Activated CD4-positive, CD25-positive, alpha-beta regulatory T cell treated with anti-CD3 and anti-CD28 coated beads, Interleukin-2, amount 50 U/mL, for 16 hours (primary cell): ENCODE data around the gene EEF1A2.

ENCODE experiments used
- DNase-seq: peaks from one replicate; pipeline ENCODE4 v3.0.0-alpha.2; 2020; ENCODE audit warnings: low read depth, low spot score

The EEF1A2 gene

DNA sequence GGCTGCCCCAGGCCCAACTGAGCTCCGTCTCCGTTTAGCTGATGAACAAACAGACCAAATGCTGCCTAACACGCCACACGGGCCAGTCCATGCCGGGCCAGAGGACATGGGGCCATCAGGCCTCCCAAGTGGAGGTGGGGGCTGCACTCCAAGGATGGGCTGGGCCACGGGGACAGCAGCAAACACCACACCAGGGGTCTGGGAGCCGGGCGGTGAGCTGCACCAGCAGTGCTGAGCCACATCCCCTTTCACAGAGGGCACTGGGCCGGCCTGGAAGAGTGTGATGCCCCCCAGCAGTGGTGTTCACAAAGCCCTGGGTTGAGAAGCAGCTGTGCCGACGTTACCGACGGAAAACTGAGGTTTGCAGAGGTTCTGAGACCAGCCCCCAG, 29.2 kb downstream of the EEF1A2 start:
- no peak for DNase-seq

DNA sequence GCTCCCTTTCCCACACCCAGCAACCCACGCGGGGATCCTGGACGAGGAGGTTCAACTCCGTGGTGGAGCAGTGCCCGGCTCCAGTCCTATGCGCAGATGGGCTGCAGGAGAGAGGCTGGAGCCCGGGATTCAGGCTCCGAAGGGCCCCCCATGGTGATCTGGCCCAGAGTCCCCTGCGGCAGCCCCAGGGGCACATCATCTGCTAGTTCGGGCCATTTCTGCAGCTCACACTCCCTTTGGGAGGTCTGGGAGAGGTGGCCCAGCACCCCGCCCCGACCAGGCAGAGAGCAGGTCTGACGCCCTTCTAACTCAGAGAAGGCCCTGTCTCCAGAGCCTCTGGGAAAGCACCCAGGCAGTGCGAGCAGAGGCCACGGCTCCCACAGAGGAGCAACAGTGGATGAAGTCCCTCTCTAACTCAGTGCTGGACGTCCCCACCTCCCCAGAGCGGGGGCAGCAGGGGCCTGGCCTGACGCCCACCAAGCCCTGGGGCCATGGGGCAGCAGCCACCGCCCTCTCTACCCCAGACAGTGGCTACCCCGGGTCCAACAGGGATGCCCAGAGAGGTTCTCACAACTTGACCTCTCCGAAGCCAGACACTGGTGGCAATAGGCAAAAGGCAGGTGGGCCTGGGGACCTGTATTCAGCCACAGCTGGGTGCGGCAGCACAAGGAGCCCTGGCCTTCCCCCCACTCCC, 29.7 kb downstream of the EEF1A2 start:
- no peak for DNase-seq

DNA sequence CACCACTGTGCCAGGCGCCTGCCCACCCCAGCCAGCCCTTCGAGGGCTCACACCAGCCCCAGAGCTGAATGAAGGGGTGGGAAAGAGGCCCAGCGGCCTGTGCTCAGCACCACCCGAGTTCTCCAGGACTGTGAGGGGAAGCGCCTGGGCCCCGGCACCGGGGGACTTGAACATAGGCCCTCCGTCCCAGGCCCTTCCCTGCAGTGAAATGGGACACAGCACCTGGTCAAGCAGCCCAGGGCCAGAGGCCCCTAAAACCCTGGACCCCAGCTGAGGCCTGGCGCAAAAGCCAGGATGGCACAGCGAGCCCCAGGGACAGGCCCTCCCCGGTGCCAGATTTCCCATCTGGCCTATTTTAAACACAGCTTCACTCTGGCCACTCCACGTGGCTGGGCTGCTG, 30.5 kb downstream of the EEF1A2 start:
- DNase-seq = no peak

DNA sequence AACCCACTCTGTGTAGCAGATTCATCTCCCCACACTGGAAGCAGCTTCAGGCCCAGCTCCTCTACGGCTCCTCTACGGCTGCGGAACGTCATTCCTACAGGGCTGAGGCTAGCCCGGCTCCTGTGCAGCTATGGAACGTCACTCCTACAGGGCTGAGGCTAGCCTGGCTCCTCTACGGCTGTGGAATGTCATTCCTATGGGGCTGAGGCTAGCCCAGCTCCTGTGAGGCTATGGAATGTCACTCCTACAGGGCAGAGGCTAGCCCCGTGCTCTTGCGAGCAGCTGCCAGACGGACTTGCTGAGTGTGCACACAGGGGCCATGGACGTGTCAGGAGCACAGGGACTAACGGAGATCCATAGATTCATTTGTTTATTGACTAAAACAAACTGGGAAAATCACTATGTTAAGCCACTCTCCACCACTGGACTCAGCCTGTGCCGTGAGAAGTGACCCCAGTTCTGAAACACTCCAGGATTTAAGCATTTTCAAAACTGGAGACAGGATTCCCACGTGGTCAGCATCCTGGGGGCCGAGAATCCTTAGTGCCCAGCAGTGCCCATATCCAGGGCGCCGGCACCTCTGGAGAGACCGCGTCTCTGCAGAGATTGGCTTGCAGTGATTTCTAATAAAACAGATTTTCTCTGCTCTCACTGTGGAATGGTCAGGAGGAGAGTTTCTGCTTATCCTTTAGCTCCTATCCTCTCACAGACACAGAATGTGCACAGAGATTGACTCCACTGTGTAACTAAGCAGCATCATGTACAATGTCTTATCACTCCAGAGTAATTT, 31.4 kb downstream of the EEF1A2 start:
- no peak for DNase-seq

DNA sequence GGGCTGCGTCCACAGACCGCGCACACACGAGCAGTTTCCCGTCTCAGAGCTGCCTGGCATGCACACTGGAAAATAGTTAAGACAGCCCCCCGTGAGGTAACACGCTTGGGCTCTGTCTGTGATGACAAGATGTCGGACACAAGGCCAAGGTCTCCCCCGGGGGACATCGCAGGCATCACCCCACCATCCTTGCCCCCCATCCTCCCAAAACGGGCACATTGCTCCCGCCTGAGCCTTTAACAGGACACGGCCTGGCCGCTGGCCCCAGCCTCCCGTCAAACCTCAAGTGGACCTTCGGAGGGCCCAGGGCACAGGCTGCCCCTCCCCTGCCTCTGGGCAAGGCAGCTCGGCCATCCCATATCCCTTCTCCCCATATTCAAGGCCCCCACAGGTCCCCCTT, 32.0 kb downstream of the EEF1A2 start:
- no peak for DNase-seq

DNA sequence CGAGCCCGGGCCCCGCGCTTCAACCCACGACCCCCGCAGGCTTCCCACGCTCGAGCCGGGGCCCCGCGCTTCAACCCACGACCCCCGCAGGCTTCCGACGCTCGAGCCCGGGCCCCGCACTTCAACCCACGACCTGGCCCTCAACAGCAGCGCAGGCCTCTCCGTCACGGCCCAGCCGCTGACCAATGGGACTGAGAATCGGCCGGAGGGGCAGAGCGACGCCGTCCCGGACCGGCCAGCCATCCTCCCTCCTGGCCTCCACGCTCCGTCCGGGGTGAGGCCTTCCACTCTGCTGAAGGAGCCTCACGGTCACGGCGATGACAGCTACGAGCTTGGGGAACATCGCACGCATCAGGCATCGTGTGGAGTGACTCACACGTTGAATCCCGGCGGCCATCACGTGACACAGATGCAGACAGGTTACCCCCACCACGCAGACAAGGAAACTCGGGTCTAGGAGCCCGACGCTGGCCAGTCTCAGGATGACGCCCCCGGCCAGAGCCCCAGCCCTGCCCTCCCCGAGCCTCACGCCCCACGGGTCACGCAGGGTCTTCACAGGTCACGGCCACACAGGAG, 32.5 kb downstream of the EEF1A2 start:
- no peak for DNase-seq

DNA sequence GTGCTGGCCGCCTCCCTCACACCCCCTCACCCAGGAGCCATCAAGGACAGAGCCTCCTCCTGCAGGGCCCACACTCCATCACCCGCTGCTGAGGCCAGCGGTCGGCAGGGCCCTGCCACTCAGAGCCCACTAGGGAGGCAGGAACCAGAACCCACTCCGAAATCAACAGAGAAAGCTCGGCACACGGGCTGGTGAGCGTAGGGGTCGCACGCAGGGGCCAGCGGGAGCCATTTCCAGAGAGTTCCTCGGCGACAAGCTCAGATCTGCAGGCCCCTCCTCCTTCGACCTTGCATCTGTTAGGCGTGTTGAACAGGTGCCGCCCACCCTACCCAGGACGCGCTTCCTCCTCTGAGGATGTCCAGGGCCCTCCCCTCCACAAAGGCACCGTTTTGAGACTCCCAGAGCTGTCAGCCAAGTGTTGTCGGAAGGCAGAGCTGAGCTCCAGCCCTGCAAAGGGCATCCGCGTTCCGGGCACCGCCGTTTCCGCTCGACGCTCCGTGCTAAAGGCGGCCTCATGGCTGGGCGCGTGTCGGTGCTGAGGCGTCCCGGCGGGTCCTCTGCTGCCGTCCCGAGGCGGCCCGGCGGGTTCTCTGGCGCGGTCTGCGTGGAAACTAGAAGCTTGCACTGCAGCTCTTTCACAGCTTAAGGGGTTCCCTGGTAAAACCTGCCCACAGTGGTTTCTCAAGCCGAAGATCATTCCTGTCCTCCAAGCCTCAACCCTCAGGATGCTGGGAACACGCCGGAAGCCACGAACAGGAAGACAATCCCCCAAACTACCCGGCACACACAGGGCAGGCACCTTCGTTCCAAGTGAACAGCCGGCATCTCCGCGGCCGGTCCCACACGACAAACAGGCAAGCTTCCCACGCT, 33.3 kb downstream of the EEF1A2 start:
- DNase-seq = no peak

DNA sequence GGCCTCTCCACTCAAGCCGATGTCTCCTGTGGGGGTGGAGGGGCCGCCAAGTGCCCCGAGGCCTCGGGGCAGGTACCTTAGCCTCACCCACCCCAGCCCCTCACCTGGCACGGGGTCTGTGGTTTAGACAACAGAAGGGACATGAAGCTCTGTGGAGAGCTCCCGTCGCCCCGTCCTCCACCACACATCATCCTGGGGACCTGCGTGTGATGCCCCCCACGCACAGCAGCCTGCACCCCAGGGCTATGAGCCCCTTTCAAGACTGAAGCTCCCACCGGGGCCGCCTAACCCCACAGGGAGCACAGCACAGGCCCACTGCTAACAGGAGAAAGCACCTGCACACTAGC, 34.6 kb downstream of the EEF1A2 start:
- DNase-seq = no peak

DNA sequence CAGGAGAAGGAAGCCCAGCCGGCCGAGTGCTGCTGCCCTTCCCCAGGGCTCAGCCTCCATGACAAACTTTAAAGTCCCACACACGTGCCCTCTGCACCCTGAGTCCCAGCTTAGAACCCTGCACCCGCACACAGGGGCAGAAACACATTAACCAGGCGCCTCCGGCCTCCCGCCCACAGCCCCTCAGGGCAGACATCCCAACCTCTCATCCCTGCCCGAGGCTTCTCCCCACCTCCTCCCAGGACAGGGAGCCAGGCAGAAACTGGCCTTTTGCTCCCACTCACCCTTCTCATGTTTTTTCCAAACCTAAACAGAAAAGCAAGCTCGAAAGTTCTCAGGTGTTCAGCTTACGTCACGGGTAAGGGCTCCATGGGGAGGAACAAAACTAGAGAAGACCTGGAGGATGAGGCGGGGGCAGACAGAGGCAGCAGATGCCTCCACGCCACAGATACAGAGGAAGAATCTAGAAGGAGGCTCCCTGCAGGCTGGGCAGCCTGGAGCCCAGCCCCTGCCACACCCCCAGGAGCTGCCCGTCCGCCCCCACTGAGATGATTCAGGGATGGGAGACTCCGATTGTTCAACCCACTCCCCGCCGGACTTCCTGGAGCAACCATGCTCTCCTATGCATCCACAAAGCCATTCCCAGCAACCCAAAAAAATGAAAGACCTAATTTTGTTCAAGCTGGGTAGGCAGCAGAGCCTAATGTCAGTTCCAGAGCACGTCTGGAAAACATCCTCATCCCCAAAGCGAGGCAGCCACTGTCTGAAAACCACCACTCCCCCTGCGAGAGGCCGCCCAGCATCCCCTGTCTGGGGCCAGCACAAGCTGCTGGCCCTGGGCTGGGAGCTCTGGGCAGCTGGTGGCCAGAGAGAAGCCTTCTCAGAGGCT, 35.2 kb downstream of the EEF1A2 start:
- no peak for DNase-seq

DNA sequence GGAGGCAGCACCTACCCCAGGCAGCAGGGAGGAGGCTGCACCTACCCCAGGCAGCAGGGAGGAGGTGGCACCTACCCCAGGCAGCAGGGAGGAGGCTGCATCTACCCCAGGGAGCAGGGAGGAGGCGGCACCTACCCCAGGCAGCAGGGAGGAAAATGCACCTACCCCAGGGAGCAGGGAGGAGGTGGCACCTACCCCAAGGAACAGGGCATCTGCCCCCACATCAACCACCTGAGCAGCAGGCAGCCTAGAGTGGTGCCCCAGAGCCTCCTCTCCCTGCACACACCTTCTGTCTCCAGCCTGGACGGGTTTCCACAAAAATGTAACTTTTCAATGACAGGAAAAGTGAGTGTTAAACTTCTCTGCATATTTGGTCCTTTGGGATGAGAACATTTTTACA, 36.6 kb downstream of the EEF1A2 start:
- DNase-seq = no peak

DNA sequence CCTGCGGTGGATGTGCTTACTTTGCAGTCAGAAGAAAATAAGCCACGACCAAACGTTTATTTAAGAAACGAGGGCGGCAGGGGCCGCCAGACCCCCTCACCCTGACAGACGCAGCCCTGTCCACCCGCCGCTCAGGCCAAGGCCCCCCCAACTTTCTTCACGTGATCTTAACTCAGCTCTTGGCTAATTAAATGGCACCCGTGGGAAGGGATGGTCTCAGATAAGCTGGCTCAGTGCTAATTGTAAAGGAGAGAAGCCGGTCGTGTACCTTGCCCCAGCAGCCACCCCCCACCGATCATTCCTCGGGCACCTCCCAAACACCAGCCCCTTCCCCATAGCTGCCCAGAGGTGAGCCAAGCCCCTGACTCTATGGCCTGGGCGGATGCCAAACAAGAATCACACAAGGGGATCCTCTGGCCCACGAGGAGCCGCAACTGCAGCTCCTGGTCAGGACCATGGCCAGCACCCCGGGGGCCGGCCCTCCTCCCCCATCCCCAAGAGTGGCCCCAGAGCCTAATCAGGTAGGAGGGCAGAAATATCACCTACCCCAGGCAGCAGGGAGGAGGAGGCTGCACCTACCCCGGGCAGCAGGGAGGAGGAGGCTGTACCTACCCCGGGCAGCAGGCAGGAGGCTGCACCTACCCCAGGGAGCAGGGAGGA, 37.6 kb downstream of the EEF1A2 start:
- DNase-seq = no peak

DNA sequence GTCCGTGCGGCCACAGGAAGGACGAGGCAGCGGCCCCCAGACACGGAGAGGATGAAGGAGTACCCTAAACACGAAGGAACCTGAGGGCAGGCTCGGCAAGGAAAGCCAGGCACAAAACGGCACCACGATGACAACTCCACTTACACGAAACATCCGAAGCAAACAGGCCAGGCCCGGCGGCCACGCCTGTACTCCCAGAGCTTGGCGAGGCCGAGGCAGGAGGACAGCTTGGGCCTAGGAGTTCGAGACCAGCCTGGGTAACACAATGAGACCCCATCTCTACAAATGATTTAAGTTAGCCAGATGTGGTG, 39.9 kb downstream of the EEF1A2 start:
- DNase-seq = no peak

DNA sequence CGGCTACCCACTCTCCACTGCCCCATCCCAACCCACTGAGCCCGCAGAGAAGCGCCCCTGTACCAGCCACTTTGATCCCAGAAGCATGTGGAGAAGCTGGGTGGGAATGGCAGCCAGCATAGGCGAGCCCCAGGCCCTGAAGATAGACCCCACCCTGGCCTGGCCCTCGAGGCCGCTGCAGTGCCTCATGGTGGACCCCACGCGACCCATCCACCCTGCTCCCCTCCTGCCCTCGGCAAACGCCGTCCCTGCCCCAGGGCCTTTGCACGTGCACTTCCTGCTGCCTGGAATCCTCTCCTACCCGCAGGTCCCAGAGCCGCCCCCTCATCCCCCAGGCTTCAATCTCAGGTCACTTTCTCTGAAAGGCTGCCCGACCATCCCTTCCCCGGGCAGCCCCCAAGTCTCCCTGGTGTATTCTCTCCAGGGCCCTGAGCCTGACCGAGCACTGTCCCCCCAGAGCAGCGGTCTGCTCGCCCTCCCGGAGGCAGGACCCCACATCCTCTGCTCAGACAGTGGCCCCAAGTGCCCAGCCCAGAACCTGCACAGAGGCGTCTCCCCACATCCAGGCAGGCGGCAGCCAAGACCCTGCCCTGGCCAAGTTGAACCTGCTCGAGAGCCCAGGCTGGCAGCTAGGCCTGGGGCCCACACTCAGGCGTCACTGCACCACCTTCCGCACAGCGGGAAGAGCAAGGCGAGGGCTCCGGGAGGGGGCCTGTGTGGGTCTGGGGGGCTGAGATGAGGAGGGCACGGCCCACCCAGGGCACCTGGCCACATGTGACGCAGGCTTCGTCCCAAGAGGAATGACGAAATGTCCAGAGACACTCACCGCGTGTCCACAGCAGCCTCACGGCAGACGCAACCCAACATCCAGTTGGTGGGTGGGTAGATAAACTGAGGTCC, 40.5 kb downstream of the EEF1A2 start:
- no peak for DNase-seq

DNA sequence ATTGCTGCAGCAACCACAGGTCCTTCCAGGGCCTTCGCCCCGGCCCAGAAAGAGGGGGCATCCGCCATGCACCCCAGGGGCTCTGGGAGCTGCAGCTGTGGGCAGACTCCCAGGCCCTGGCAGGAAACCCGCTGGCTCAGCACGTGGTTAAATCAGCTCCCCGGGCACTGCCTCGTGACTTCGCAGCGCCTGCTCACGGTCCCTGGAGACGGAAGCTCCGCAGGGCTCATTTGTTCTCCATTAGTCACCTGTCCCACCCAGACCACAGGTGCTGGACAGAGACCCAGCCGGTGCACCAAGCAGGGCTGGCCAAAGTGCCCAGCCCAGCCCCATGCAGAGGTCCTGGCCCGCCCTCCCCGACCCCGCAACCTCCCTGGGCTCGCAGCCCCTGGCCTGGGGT, 41.1 kb downstream of the EEF1A2 start:
- no peak for DNase-seq

DNA sequence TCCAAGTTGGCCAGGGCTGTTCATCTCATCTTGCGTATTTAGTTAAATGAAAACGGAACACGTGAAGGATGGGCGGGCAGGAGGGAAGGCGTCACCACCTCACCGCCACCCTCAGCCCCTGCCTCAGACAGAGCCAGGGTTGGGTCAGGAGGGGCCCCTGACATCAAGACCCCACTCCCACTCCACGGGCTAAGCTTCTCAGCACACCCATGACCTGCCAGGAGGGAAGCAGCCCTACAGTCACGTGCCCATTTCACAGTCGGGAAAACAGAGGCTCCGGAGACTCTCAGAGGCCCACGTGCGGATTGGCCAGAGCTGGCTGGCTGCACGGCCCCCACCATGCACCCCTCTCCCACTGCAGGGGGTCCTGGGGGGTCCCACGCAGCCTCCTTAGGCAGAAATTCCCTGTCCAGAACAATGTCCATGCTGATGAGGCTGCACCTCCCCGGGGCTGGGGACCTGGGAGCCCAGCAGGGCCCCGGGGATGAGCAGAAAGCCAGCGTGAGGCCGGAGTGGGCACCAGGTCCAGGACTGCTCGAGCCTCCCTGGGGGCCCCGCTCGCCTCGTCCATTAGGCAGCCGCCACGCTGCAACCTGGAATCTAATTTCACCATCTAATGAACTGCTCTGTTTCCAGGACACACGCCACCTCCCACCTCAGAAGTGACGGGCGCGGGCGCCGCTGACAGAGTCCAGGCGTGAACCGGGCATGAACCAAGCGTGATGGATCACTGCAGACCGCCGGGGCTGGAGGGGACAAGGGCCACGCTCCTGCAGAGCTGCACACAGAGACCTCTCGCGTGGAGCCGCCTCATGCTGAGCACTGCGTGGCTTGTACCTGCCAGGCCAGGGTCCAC, 42.2 kb downstream of the EEF1A2 start:
- no peak for DNase-seq

DNA sequence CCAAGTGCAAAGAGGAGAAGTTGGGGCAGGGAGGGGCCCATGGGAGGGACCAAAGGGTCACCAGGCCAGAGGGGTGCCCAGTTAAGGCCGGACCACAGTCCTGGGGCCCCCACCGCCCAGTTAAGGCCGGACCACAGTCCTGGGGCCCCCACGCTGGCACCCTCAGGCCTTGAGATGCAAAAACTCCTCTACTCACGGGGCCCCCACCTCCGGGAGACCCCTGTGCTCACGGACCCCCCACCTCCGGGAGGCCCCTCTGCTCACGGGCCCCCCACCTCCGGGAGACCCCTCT, 43.4 kb downstream of the EEF1A2 start:
- no peak for DNase-seq

DNA sequence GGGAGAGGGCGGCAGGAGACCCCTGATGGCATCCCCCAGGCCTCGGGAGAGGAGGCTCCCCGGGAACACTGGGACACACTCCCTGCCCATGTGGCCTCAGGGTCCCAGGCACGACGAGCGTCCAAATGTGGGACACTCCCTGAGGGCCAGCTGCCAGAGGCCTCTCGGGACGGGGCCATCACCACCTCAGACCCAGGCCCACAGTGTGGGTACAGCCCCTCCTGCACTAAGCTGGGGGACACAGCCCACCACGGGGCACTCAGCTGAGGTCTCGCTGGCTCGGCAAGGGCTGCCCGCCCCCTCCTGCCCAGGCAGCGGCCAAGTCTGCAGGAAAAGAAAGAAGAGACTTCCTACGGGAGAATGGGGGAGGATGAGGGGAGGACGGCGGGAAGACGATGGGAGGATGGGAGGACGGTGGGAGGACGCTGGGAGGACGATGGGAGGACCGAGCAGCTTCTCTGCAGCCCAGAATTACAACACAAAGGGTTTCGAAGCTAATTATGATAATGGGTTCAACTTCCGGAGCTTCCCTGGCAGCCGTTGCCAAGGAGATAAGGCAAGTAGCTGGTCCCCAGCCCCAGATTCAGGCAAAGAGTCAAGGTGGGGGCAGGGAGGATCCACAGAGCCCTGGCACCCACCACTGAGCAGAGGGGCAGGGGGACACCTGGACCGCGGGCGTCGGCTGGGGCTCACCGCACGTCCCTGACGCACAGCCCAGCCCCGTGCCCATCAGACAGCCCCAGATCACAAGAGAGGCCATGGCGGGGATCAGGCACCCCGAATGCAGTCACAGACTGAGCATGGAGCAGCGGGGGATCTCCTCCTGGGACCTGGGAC, 43.9 kb downstream of the EEF1A2 start:
- no peak for DNase-seq
